KMS-11 (cell line): ENCODE results near the gene GPC1.

Experiments
- H2AFZ ChIP-seq: fragments of 200-600 bp; sonication (generic); 2 replicates; pipeline ENCODE4 v1.6.1; 2016; ENCODE audit warnings: antibody characterized with exemption, mixed run types, low read depth
- H3K27ac ChIP-seq: fragments of 200-600 bp; sonication (generic); 2 replicates; pipeline ENCODE4 v1.6.1; 2016; ENCODE audit warnings: mild to moderate bottlenecking, mixed run types
- H3K27me3 ChIP-seq: fragments of 200-600 bp; sonication (generic); 2 replicates; pipeline ENCODE4 v1.6.1; 2017; ENCODE audit warnings: mild to moderate bottlenecking, low read depth, mixed run types, moderate library complexity; ENCODE audit not compliant: insufficient read depth
- H3K36me3 ChIP-seq: fragments of 200-600 bp; sonication (generic); 2 replicates; pipeline ENCODE4 v1.6.1; 2017; ENCODE audit warnings: mild to moderate bottlenecking, mixed run types; ENCODE audit not compliant: insufficient read depth
- H3K4me1 ChIP-seq: fragments of 200-600 bp; sonication (generic); 2 replicates; pipeline ENCODE4 v1.6.1; 2016; ENCODE audit warnings: mild to moderate bottlenecking, low read depth, mixed run types; ENCODE audit not compliant: poor library complexity, severe bottlenecking
- H3K4me2 ChIP-seq: fragments of 200-600 bp; sonication (generic); 2 replicates; pipeline ENCODE4 v1.7.0; 2016; ENCODE audit warnings: mild to moderate bottlenecking, mixed run types
- H3K4me3 ChIP-seq: fragments of 200-600 bp; sonication (generic); IDR thresholded peaks from 2 replicates; pipeline ENCODE4 v1.6.1; 2017; ENCODE audit warnings: low read depth, low read length, mixed read lengths; ENCODE audit not compliant: insufficient read depth
- H3K79me2 ChIP-seq: fragments of 200-600 bp; sonication (generic); 2 replicates; pipeline ENCODE4 v1.6.1; 2016; ENCODE audit warnings: low read depth, mixed run types; ENCODE audit not compliant: insufficient read depth
- H3K9ac ChIP-seq: fragments of 200-600 bp; sonication (generic); 2 replicates; pipeline ENCODE4 v1.6.1; 2016; ENCODE audit warnings: mild to moderate bottlenecking, mixed run types
- H4K20me1 ChIP-seq: fragments of 200-600 bp; sonication (generic); 2 replicates; pipeline ENCODE4 v1.6.1; 2016; ENCODE audit warnings: mild to moderate bottlenecking, mixed run types; ENCODE audit not compliant: insufficient read depth
- TF ChIP-seq, protein P1 (sequence below): fragments of 200-600 bp; sonication (generic); conservative IDR thresholded peaks from 2 replicates; pipeline ENCODE4 v1.6.1; 2017; ENCODE audit warnings: low read depth, mild to moderate bottlenecking, antibody characterized with exemption, low read length, moderate library complexity, mixed read lengths

Gene GPC1

DNA sequence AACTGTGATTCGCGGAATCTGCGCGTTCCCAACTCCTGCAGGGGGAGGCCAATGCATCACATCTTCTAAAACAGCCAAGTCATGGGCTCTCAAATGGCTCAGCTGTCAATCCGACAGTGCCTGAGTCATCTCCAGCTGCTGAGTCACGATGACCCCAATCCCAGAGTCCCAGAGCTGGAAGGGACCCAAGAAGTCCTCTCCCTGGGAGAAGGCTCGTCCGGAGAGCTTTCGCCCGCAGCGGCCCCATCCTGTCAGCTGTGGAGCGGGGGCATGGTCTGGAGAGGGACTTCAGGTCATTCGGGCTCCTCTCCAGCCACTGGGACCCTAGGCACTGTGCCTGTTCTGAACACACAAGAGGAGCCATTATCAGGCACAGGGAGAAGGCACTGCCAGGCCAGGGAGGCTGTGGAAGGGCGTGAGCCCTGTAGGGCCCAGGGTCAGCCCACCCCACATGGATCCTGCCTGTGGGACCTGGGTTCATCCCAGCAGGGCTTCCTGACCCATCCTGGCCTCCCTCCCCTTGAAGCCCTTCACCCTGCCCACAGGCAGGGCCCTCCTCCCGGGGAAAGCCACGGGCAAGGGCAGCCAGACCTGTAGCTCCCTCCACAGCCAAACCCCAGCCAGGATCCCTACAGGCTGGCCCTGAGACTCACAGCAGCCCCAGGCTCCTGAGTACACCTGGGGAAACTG is 47.6 kb upstream of the GPC1 start:
- Histone ChIP-seq H3K4me3 (no peak overlapping the region), H3K4me2 (no peak overlapping the region), H4K20me1 (no peaks in the 10 kb centered on the region), H3K4me1 (no peaks in the 10 kb centered on the region), H2AFZ (no peak overlapping the region), H3K27me3 (peaks cover 2% of the 10 kb centered on the region; the same call in 1 of the 2 replicates), H3K9ac (no peak overlapping the region), H3K27ac (no peak overlapping the region), H3K79me2 (no peaks in the 10 kb centered on the region), H3K36me3 (no peaks in the 10 kb centered on the region)
- TF ChIP-seq, protein P1, sequence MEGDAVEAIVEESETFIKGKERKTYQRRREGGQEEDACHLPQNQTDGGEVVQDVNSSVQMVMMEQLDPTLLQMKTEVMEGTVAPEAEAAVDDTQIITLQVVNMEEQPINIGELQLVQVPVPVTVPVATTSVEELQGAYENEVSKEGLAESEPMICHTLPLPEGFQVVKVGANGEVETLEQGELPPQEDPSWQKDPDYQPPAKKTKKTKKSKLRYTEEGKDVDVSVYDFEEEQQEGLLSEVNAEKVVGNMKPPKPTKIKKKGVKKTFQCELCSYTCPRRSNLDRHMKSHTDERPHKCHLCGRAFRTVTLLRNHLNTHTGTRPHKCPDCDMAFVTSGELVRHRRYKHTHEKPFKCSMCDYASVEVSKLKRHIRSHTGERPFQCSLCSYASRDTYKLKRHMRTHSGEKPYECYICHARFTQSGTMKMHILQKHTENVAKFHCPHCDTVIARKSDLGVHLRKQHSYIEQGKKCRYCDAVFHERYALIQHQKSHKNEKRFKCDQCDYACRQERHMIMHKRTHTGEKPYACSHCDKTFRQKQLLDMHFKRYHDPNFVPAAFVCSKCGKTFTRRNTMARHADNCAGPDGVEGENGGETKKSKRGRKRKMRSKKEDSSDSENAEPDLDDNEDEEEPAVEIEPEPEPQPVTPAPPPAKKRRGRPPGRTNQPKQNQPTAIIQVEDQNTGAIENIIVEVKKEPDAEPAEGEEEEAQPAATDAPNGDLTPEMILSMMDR = no peak

DNA sequence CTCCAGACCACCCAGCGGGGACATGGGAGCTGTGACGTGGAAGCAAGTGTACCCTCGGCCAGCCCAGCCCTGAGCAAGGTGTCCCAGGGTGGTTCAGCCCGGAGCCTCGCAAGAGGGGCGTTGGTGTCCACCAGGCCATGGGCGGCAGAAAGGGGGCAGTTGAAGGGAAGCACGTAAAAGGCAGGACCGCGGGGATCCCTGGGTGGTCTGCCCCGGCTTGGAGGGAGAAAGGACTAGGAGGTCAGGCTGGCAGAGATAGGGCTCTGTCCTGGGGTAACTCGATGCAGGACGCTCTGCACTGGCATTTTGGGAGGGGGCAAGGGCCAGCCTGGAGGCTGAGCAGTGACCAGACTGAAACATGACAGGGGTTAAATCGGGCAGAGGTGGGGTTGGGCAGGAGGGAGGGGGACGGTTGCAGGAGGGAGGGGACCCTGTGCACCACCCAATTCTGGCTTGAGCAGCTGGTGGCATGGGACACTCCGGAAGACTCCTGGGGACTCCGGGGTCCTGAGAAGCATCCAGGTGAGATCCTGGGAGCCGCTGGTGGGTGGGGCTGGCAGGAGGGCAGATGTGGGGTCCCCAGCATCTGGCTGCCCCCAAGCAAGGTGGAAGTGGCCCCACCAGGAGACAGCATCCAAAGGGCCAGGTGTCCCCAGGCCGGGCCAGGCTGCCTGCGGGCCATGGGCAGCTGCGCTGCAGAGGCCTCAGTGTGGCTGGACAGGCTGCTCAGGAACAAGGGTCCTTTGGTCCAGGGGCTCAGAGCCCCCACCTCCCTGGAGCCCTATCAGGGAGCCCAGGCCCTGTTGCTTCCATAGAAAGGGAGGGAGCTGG is 46.8 kb upstream of the GPC1 start:
- Histone ChIP-seq H3K36me3 (no peaks in the 10 kb centered on the region), H3K4me2 (no peak overlapping the region), H3K27ac (no peak overlapping the region), H3K9ac (no peak overlapping the region), H2AFZ (no peak overlapping the region), H3K4me1 (no peaks in the 10 kb centered on the region), H3K27me3 (peaks cover 2% of the 10 kb centered on the region; the same call in 1 of the 2 replicates), H3K79me2 (no peaks in the 10 kb centered on the region), H4K20me1 (no peaks in the 10 kb centered on the region), H3K4me3 (no peak overlapping the region)
- TF ChIP-seq, protein P1 = no peak

DNA sequence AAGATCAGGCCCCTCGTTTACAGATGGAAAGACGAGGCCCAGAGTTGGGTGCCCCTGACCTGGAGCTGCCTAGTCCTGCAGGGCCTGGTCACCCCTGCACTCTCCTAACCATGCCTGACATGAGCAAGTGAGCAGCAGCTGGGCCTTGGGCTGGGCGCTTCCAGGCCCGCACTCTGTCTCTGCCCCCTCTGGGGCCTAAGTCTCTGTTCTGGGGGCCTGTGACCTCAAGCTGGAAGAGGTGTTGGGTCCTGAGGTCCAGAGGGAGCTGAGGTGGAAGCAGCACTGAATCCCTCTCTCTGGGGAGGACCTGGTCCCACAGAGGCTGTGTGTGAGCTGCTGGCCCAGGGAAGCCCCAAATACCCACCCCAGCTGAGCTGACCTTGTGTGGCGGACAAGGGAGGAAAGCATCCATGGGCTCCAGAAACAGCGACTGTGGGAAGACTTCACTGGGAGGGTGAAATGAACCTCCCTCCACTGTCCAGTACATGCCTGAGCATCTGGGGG is 46.1 kb upstream of the GPC1 start:
- no peak overlapping the region for H3K4me2 ChIP-seq
- H3K4me3 ChIP-seq = no peak overlapping the region
- H3K36me3 ChIP-seq = no peaks in the 10 kb centered on the region
- H3K79me2 ChIP-seq = no peaks in the 10 kb centered on the region
- TF ChIP-seq, protein P1 = no peak
- no peak overlapping the region for H3K27ac ChIP-seq
- no peaks in the 10 kb centered on the region for H4K20me1 ChIP-seq
- H3K27me3 ChIP-seq = peaks cover 2% of the 10 kb centered on the region; the same call in 1 of the 2 replicates
- no peak overlapping the region for H2AFZ ChIP-seq
- H3K4me1 ChIP-seq = no peaks in the 10 kb centered on the region
- no peak overlapping the region for H3K9ac ChIP-seq

DNA sequence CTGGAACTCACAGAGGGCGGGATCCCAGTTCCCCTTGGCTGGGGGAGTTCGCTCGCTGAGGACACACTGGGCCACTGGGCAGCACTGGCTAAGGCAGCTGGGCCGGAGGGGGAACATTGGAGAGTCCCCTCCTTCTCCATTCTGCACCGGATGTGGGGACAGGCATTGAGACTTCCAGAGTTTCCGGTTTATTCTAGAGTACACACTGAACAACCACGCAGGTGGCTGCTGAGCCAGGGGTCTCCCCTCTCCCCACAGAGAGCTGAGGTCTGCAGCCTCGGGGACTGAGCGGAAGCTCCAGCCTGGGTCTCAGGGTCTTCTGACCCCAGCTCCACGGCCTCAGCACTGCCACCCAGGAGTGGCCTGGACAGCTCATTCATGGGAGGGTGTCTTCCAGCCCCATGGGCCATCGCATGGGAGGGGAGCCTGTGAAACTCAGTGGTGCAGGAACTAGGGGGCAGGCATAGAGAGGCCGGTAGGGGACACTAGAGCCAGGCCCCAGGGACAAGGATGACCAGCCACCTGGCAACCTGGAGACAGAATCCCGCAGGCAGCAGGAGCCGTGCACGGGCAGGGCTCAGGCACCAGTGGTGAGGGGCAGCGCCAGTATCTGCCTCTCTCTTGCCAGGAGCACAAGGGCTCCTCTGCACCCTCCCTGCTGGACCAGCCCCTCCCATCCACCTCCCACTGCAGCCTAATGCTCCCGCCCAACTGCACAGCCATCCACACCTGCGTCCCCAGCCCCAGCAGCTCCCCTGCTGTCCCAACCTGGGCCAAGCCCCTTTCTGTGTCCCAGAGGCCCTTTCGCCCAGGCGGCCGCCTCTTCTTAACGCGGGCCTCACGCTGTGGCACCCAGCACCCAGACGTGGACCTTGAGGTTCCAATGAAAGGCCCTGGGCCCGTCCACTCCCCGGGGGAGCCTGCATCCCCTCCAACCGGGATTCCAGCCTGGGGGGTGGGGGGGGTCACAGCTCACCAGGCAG is 45.1 kb upstream of the GPC1 start:
- TF ChIP-seq, protein P1 = no peak
- Histone ChIP-seq H3K4me1 (no peaks in the 10 kb centered on the region), H3K4me3 (no peak overlapping the region), H3K9ac (no peak overlapping the region), H2AFZ (no peak overlapping the region), H4K20me1 (no peaks in the 10 kb centered on the region), H3K27me3 (peaks cover 2% of the 10 kb centered on the region; the same call in 1 of the 2 replicates), H3K4me2 (no peak overlapping the region), H3K79me2 (no peaks in the 10 kb centered on the region), H3K27ac (no peak overlapping the region), H3K36me3 (no peaks in the 10 kb centered on the region)
